ENCODE results near the gene SYF2.

The SYF2 gene

DNA sequence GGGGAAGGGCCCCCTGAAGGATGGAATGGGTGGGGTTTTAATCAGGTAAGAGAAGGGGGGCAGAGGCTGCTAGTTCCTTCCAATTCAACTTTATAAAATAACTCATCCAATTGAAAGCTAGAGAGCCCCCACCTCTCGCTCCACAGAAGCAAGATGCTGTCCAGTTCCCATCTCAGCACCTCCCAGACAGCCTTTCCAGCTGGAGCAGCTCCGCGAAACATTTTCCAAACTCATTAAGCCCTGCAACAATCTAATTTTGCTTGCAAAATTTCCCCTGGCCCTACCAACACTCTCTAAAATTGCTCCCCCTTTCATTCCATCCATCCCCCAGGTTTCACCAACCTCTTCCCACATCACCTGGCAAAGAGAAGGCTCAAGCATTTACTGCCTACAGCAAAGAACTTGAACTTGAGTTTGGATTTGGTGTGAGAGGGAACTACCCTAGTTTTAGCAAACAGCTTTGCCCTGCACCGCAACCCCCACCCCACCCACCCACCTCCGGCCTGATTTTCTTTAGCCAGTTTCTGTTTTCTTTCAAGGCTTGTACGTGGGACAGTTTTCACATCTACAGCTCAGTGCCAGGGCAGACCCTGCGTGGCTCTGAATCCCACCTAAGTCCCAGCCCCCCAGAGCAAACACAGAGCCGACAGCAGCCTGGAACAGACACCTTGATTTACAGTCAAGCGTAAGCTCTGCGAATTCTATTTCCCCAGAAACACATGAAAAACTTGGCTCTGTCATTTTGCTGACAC is 46.7 kb downstream of the SYF2 start:
- DNase-seq (ENCODE audit: low spot score) = peak; percentile 3
- in situ Hi-C loops (cut with MboI; ENCODE audit: low sequenced_read_pairs, unreplicated experiment) = no loop called here
- TF ChIP-seq, protein P1, sequence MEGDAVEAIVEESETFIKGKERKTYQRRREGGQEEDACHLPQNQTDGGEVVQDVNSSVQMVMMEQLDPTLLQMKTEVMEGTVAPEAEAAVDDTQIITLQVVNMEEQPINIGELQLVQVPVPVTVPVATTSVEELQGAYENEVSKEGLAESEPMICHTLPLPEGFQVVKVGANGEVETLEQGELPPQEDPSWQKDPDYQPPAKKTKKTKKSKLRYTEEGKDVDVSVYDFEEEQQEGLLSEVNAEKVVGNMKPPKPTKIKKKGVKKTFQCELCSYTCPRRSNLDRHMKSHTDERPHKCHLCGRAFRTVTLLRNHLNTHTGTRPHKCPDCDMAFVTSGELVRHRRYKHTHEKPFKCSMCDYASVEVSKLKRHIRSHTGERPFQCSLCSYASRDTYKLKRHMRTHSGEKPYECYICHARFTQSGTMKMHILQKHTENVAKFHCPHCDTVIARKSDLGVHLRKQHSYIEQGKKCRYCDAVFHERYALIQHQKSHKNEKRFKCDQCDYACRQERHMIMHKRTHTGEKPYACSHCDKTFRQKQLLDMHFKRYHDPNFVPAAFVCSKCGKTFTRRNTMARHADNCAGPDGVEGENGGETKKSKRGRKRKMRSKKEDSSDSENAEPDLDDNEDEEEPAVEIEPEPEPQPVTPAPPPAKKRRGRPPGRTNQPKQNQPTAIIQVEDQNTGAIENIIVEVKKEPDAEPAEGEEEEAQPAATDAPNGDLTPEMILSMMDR (IDR thresholded peaks at IDR 0.05; ENCODE audit: borderline replicate concordance, control extremely low read depth, extremely low read depth, insufficient read depth, missing control alignments) = no peak

DNA sequence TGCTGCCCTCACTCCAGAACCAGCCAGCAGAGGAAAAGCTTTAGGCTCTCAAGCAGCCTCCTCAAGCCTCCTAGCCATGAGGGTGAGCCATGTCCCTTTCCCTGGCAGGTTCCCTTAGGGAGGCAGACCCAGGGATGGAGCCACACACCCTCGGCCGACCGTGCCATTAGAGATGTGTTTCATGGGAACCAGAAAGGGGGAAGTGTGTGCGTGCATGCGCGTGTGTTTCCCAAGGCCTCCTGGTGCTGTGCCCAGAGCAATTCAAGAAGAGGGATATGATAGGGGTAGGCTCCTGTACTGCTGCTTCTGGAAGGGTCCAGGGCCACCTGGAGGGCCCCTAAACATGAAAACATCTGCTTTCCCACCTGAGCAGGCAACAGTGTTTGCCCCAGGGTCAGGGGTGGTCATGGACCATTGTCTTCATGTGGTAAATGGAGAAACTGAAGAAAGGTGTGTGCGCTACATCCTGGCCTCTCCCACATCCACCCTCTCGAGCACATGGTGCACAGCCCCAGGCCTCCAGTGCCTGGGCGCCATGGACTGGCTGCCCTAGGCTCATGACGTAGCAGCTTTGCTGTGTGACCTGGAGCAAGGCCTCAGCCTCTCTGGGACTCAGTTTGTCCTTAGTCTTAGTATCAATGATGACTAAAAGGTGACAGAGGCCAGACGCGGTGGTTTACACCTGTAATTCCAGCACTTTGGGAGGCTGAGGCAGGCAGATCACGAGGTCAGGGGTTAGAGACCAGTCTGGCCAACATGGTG is 48.1 kb downstream of the SYF2 start:
- TF ChIP-seq, protein P1 (IDR thresholded peaks at IDR 0.05; ENCODE audit: borderline replicate concordance, control extremely low read depth, extremely low read depth, insufficient read depth, missing control alignments) = no peak
- no peak for DNase-seq (ENCODE audit: low spot score)
- in situ Hi-C loops (cut with MboI; ENCODE audit: low sequenced_read_pairs, unreplicated experiment) = no loop called here

DNA sequence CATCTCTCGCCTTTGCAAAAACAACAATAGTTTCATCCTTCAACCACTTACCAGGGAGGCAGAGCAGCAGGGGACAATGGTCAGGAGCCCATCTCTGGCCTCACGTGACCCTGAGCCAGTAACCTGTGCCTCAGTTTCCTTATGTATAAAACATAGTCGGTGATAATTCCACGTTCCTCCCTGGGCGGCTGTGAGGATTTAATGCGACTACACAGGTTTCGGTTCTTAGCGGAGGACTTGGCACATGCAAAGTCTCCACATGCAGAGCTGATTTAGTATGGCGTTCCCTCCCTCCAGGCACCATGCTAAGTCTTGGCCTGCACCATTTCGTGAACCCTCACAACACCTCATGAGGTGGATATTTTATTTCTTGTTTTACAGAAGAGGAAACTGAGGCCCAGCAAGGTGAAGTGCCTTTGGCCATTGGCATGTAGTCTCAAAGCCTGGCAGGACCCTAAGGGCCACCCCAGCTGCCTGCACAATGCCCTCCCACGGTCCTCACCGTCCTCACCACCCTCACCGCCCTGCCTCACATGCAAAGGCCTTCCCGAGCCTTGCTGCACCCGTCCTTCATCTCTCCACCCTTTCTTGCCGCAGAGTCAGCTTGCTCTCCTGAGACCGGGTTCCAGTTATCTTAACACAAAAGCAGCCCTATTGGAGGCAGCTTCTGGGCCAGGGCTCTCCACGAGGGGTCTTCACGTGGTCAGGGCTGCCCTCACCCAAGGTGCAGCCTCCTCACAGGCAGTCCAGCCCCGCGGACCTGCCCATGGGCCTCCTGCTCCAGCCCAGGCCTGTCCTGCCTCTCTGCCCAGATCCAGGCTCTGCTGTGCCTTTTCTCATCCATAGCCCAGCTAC is 48.9 kb downstream of the SYF2 start:
- TF ChIP-seq, protein P1 (IDR thresholded peaks at IDR 0.05; ENCODE audit: borderline replicate concordance, control extremely low read depth, extremely low read depth, insufficient read depth, missing control alignments) = no peak
- in situ Hi-C loops (cut with MboI; ENCODE audit: low sequenced_read_pairs, unreplicated experiment) = no loop called here
- DNase-seq (ENCODE audit: low spot score) = no peak

DNA sequence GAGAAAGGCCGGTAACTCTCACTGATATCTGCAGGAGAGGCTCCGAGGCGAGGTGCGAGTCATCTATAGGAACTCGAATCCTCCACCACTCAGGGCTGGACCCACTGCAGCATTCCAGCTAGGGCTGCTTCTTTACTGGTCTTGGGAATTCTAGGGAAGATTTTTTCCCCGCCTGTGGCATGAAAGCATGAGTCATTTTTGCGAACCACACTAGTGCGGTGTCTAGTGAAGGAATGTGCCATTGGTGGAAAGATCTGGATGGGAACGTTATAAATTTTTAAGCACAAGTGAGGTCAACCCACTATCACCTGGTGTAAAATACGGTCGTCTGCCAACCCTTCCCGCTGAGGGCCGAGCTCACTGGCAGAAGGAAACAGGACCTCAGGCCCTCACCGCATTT is 49.7 kb downstream of the SYF2 start:
- TF ChIP-seq, protein P1 (IDR thresholded peaks at IDR 0.05; ENCODE audit: borderline replicate concordance, control extremely low read depth, extremely low read depth, insufficient read depth, missing control alignments) = no peak
- DNase-seq (ENCODE audit: low spot score) = no peak

DNA sequence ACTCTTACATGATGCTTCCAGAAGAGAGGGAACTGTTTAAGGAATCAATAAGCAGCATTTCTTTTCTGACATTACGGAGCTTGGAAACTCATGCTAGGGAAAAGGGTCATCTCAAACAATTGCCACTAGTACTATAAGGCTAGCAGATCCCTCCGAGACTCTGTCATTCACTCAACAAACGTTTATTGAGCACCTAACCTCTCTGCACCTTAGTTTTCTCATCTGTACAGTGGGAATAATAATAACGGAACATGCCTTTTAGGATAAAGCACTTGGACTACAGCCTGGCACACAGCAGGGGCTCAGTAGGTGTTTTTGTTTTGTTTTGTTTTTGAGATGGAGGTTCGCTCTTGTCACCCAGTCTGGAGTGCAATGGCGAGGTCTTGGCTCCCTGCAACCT is 51.3 kb downstream of the SYF2 start:
- in situ Hi-C loops (cut with MboI; ENCODE audit: low sequenced_read_pairs, unreplicated experiment) = no loop called here
- TF ChIP-seq, protein P1 (IDR thresholded peaks at IDR 0.05; ENCODE audit: borderline replicate concordance, control extremely low read depth, extremely low read depth, insufficient read depth, missing control alignments) = no peak
- no peak for DNase-seq (ENCODE audit: low spot score)

More for the DNA sequence above, 49.7 kb downstream of the SYF2 start:
- in situ Hi-C loops (cut with MboI; ENCODE audit: low sequenced_read_pairs, unreplicated experiment) = no loop called here

DNA sequence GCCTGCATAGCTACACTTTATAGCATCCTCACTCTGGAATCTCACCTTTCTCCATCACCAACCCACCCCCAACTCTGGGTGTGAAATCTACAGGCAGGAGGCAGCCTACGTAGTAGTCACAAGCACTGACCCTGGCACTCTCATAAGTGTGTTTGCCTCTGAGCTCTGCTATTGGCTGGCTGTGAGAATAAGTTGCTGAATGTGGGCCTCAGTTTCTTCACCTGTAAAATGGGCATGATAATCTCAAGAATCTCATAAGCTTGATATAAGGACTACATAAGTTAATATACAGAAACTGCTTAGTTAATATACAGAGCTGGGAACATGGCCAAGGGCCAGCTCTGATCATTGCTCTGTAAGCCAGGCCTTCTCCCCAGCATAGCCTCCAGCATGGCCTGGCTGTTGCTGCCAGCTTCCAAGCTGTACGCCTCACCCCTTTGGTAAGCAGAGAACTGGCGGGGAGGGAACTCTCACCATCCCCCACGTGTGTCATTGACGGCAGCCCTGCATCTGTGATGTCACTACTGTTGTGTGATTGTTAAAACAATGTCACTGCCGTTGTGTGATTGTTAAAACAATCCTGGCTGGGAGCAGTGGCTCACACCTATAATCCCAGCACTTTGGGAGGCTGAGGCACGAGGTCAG is 53.3 kb downstream of the SYF2 start:
- in situ Hi-C loops (cut with MboI; ENCODE audit: low sequenced_read_pairs, unreplicated experiment) = no loop called here
- TF ChIP-seq, protein P1 (IDR thresholded peaks at IDR 0.05; ENCODE audit: borderline replicate concordance, control extremely low read depth, extremely low read depth, insufficient read depth, missing control alignments) = no peak
- no peak for DNase-seq (ENCODE audit: low spot score)
